Rectal smooth muscle tissue (tissue), 1 donor: ENCODE measurements around the gene IL9.

Source experiments
- H3K27ac ChIP-seq: one replicate; pipeline ENCODE4 v1.7.0; 2013; ENCODE audit warnings: low read depth, low read length, inconsistent platforms
- H3K27me3 ChIP-seq: one replicate; pipeline ENCODE4 v1.7.0; 2013; ENCODE audit warnings: low read length; ENCODE audit not compliant: control insufficient read depth, insufficient read depth
- H3K36me3 ChIP-seq: one replicate; pipeline ENCODE4 v1.7.0; 2013; ENCODE audit warnings: low read length; ENCODE audit not compliant: control insufficient read depth, insufficient read depth
- H3K4me1 ChIP-seq: one replicate; pipeline ENCODE4 v1.7.0; 2013; ENCODE audit warnings: low read length; ENCODE audit not compliant: control insufficient read depth, insufficient read depth
- H3K4me3 ChIP-seq: one replicate; pipeline ENCODE4 v1.7.0; 2013; ENCODE audit warnings: low read length
- H3K9ac ChIP-seq: one replicate; pipeline ENCODE4 v1.7.0; 2013; ENCODE audit warnings: low read length

Gene IL9

GRCh38 chr5:135887881-135888614 lies 7.6 kb downstream of the IL9 start:
- Histone ChIP-seq H3K4me3 (no peak overlapping the region), H3K9ac (no peak overlapping the region), H3K27me3 (no peaks in the 10 kb centered on the region), H3K27ac (no peak overlapping the region), H3K36me3 (no peaks in the 10 kb centered on the region), H3K4me1 (no peaks in the 10 kb centered on the region)

GRCh38 chr5:135887447-135887864 lies 8.2 kb downstream of the IL9 start:
- no peak overlapping the region for H3K9ac ChIP-seq
- no peak overlapping the region for H3K4me3 ChIP-seq
- no peaks in the 10 kb centered on the region for H3K36me3 ChIP-seq
- H3K27ac ChIP-seq, result no peak overlapping the region
- no peaks in the 10 kb centered on the region for H3K4me1 ChIP-seq
- no peaks in the 10 kb centered on the region for H3K27me3 ChIP-seq

- Histone ChIP-seq H3K27me3 (no peaks in the 10 kb centered on the region), H3K27ac (no peak overlapping the region), H3K9ac (no peak overlapping the region), H3K36me3 (no peaks in the 10 kb centered on the region), H3K4me1 (no peaks in the 10 kb centered on the region), H3K4me3 (no peak overlapping the region)
Measured at GRCh38 chr5:135886136-135886535, 9.5 kb downstream of the IL9 start.

GRCh38 chr5:135885031-135885430 lies 10.6 kb downstream of the IL9 start:
- no peaks in the 10 kb centered on the region for H3K27me3 ChIP-seq
- H3K4me3 ChIP-seq, result no peak overlapping the region
- H3K4me1 ChIP-seq, result no peaks in the 10 kb centered on the region
- H3K27ac ChIP-seq, result no peak overlapping the region
- H3K9ac ChIP-seq, result no peak overlapping the region
- H3K36me3 ChIP-seq, result no peaks in the 10 kb centered on the region

- Histone ChIP-seq H3K4me3 (no peak overlapping the region), H3K4me1 (no peaks in the 10 kb centered on the region), H3K36me3 (no peaks in the 10 kb centered on the region), H3K27me3 (no peaks in the 10 kb centered on the region), H3K9ac (no peak overlapping the region), H3K27ac (no peak overlapping the region)
Measured at GRCh38 chr5:135883441-135883840, 12.2 kb downstream of the IL9 start.

GRCh38 chr5:135883026-135883425 lies 12.6 kb downstream of the IL9 start:
- no peak overlapping the region for H3K9ac ChIP-seq
- no peaks in the 10 kb centered on the region for H3K27me3 ChIP-seq
- H3K27ac ChIP-seq, result no peak overlapping the region
- H3K36me3 ChIP-seq, result no peaks in the 10 kb centered on the region
- H3K4me1 ChIP-seq, result peaks cover 1% of the 10 kb centered on the region
- H3K4me3 ChIP-seq, result no peak overlapping the region

- H3K9ac ChIP-seq, result no peak overlapping the region
- H3K27me3 ChIP-seq, result no peaks in the 10 kb centered on the region
- H3K4me1 ChIP-seq, result peaks cover 6% of the 10 kb centered on the region
- H3K4me3 ChIP-seq, result no peak overlapping the region
- no peaks in the 10 kb centered on the region for H3K36me3 ChIP-seq
- no peak overlapping the region for H3K27ac ChIP-seq
Measured at GRCh38 chr5:135881819-135882218, 13.8 kb downstream of the IL9 start.

GRCh38 chr5:135881244-135881643 lies 14.4 kb downstream of the IL9 start:
- Histone ChIP-seq H3K36me3 (no peaks in the 10 kb centered on the region), H3K27ac (no peak overlapping the region), H3K9ac (no peak overlapping the region), H3K4me3 (no peak overlapping the region), H3K4me1 (peaks cover 6% of the 10 kb centered on the region), H3K27me3 (no peaks in the 10 kb centered on the region)

GRCh38 chr5:135880801-135881200 lies 14.8 kb downstream of the IL9 start:
- Histone ChIP-seq H3K27me3 (no peaks in the 10 kb centered on the region), H3K4me1 (peaks cover 6% of the 10 kb centered on the region), H3K4me3 (no peak overlapping the region), H3K9ac (no peak overlapping the region), H3K27ac (no peak overlapping the region), H3K36me3 (no peaks in the 10 kb centered on the region)

GRCh38 chr5:135880278-135880677 lies 15.4 kb downstream of the IL9 start:
- Histone ChIP-seq H3K4me1 (peaks cover 6% of the 10 kb centered on the region), H3K4me3 (no peak overlapping the region), H3K36me3 (no peaks in the 10 kb centered on the region), H3K27me3 (no peaks in the 10 kb centered on the region), H3K9ac (no peak overlapping the region), H3K27ac (no peak overlapping the region)

GRCh38 chr5:135879591-135879990 lies 16.1 kb downstream of the IL9 start:
- Histone ChIP-seq H3K36me3 (no peaks in the 10 kb centered on the region), H3K27ac (no peak overlapping the region), H3K9ac (no peak overlapping the region), H3K27me3 (no peaks in the 10 kb centered on the region), H3K4me1 (peaks cover 6% of the 10 kb centered on the region), H3K4me3 (no peak overlapping the region)

GRCh38 chr5:135878156-135878620 lies 17.5 kb downstream of the IL9 start:
- no peak overlapping the region for H3K4me3 ChIP-seq
- H3K27me3 ChIP-seq, result no peaks in the 10 kb centered on the region
- no peak overlapping the region for H3K27ac ChIP-seq
- H3K4me1 ChIP-seq, result peaks cover 6% of the 10 kb centered on the region
- no peaks in the 10 kb centered on the region for H3K36me3 ChIP-seq
- H3K9ac ChIP-seq, result no peak overlapping the region

- Histone ChIP-seq H3K27me3 (no peaks in the 10 kb centered on the region), H3K27ac (no peak overlapping the region), H3K36me3 (no peaks in the 10 kb centered on the region), H3K4me1 (peaks cover 6% of the 10 kb centered on the region), H3K9ac (no peak overlapping the region), H3K4me3 (no peak overlapping the region)
Measured at GRCh38 chr5:135877570-135878155, 18.0 kb downstream of the IL9 start.
